SK-N-SH (cell line): ENCODE measurements around the gene SEMA3A.

Source experiments
- FOXM1 ChIP-seq: IDR thresholded peaks from 2 replicates; pipeline ENCODE4 v1.4.0; 2012; ENCODE audit warnings: low read depth, mild to moderate bottlenecking
- MEF2A ChIP-seq: IDR thresholded peaks from 2 replicates; pipeline ENCODE4 v1.4.0; 2012; ENCODE audit warnings: low read depth, borderline replicate concordance
- TF ChIP-seq, protein P1 (sequence below): fragments of 150-350 bp; IDR thresholded peaks from 2 replicates; pipeline ENCODE4 v1.6.1; 2016; ENCODE audit warnings: mild to moderate bottlenecking, low read depth, low read length

DNA sequence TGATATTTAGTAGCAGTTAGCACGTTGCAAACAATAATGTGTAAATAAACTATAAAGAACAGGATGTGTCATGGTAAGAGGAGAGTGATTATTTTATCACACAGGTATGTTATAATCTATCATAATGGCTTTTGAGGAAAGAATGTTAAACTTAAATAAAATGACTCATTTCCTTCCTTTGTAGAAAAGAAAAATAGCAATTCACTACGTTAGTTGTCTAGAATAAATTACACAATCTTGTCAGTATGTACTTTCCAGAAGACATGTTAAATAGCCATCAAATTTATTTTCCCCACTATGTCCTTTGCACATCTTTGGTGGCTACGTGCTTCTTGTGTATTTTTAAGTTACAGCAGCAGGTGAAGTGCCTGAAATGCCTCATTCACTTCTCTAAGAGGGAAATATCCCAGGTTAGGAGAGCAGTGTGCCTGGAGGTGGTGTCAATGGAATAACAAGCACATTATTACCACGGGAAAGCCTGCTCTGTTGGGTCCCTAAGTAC is 133.8 kb downstream of the SEMA3A start:
- TF ChIP-seq FOXM1: peak; percentile 81; the same call in 1 of the 2 replicates
- TF ChIP-seq, protein P1, sequence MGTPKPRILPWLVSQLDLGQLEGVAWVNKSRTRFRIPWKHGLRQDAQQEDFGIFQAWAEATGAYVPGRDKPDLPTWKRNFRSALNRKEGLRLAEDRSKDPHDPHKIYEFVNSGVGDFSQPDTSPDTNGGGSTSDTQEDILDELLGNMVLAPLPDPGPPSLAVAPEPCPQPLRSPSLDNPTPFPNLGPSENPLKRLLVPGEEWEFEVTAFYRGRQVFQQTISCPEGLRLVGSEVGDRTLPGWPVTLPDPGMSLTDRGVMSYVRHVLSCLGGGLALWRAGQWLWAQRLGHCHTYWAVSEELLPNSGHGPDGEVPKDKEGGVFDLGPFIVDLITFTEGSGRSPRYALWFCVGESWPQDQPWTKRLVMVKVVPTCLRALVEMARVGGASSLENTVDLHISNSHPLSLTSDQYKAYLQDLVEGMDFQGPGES: no peak
- TF ChIP-seq MEF2A: peak; percentile 65; the same call in 1 of the 2 replicates
